Retinal pigment epithelial cell (primary cell): Measurements from ENCODE around the gene GUCA1A.
A peak's percentile ranks its signal among the peaks of the same experiment; 100 is the strongest.

Source experiments
- DNase-seq: peaks from one replicate; pipeline ENCODE4 v3.0.0-alpha.2; 2010; ENCODE audit warnings: low read depth
- H3K4me3 ChIP-seq: 2 replicates; pipeline ENCODE4 v1.5.1; 2011; ENCODE audit warnings: mild to moderate bottlenecking, low read length, control low read depth, moderate library complexity
- CTCF ChIP-seq: conservative IDR thresholded peaks from 2 replicates; pipeline ENCODE4 v1.5.1; 2011; ENCODE audit warnings: low read depth, low read length, control low read depth, inconsistent platforms

The GUCA1A gene

GRCh38 chr6:42176981-42177380 lies 3.8 kb downstream of the GUCA1A start:
- DNase-seq, result no peak
- no peak for TF ChIP-seq CTCF
- no peak overlapping the region for H3K4me3 ChIP-seq

GRCh38 chr6:42177514-42178364 lies 4.6 kb downstream of the GUCA1A start:
- no peak for DNase-seq
- H3K4me3 ChIP-seq, result peak overlapping the region; percentile 41
- TF ChIP-seq CTCF, result no peak

GRCh38 chr6:42179261-42179944 lies 6.2 kb downstream of the GUCA1A start:
- no peak for DNase-seq
- no peak for TF ChIP-seq CTCF
- H3K4me3 ChIP-seq, result no peak overlapping the region

- TF ChIP-seq CTCF, result no peak
- H3K4me3 ChIP-seq, result no peak overlapping the region
- DNase-seq, result no peak
Observed at GRCh38 chr6:42179945-42180313, 6.8 kb downstream of the GUCA1A start.

GRCh38 chr6:42182101-42182500 lies 8.9 kb downstream of the GUCA1A start:
- no peak overlapping the region for H3K4me3 ChIP-seq
- TF ChIP-seq CTCF, result no peak
- no peak for DNase-seq

- no peak for DNase-seq
- H3K4me3 ChIP-seq, result no peak overlapping the region
- no peak for TF ChIP-seq CTCF
Observed at GRCh38 chr6:42184475-42184874, 11.3 kb downstream of the GUCA1A start.

GRCh38 chr6:42185597-42185996 lies 12.4 kb downstream of the GUCA1A start:
- H3K4me3 ChIP-seq, result no peak overlapping the region
- no peak for TF ChIP-seq CTCF
- DNase-seq, result no peak
